K562 (cell line): ENCODE data around the gene ENDOU. TPM values are rescaled to one million over a fixed set of nuclear protein-coding genes. Genes with fewer than 3 reads are reported as not detected.

Experiments
- DPF2 ChIP-seq: fragments of 450-650 bp; IDR thresholded peaks from 2 replicates; pipeline ENCODE4 v1.6.1; 2016
- FOSL1 ChIP-seq: fragments of 200-800 bp; sonication (Bioruptor generic); conservative IDR thresholded peaks from 2 replicates; pipeline ENCODE4 v1.6.1; 2016; ENCODE audit warnings: missing genetic modification characterization, missing compliant biosample characterization
- FOXK2 ChIP-seq, 2 experiments: fragments of 450-650 bp; IDR thresholded peaks in 1 of 2; conservative IDR thresholded peaks in 1 of 2; 2 replicates each; pipeline ENCODE4 v1.6.1; 2016; ENCODE audit warnings: low read depth in 2 of 2, mild to moderate bottlenecking in 1 of 2
- HDAC6 ChIP-seq: IDR thresholded peaks from 2 replicates; pipeline ENCODE4 v1.6.1; 2012; ENCODE audit warnings: low read depth, mild to moderate bottlenecking, control low read depth, inconsistent platforms, low read length, moderate library complexity
- HNRNPL ChIP-seq: fragments of 200-400 bp; formaldehyde crosslinking; IDR thresholded peaks from 2 replicates; pipeline ENCODE4 v1.6.1; 2017; ENCODE audit warnings: low read depth, mild to moderate bottlenecking, low read length
- KAT8 ChIP-seq: fragments of 450-650 bp; IDR thresholded peaks from 2 replicates; pipeline ENCODE4 v1.6.1; 2016; ENCODE audit warnings: low read depth, mild to moderate bottlenecking
- MCM2 ChIP-seq: fragments of 450-650 bp; IDR thresholded peaks from 2 replicates; pipeline ENCODE4 v1.6.1; 2017; ENCODE audit warnings: low read depth, mild to moderate bottlenecking
- MEF2A ChIP-seq: IDR thresholded peaks from 2 replicates; pipeline ENCODE4 v1.6.1; 2011; ENCODE audit warnings: low read depth, mild to moderate bottlenecking, low read length, moderate library complexity; ENCODE audit not compliant: control insufficient read depth
- MGA ChIP-seq: fragments of 450-650 bp; IDR thresholded peaks from 2 replicates; pipeline ENCODE4 v1.6.1; 2016; ENCODE audit warnings: mild to moderate bottlenecking, moderate library complexity
- MIER1 ChIP-seq: fragments of 450-650 bp; IDR thresholded peaks from 2 replicates; pipeline ENCODE4 v1.6.1; 2016; ENCODE audit warnings: antibody characterized with exemption, mild to moderate bottlenecking, low read depth
- NCOR1 ChIP-seq: fragments of 450-650 bp; IDR thresholded peaks from 2 replicates; pipeline ENCODE4 v1.6.1; 2016; ENCODE audit warnings: mild to moderate bottlenecking, moderate library complexity
- RBFOX2 ChIP-seq: fragments of 200-400 bp; formaldehyde crosslinking; IDR thresholded peaks from 2 replicates; pipeline ENCODE4 v1.6.1; 2017; ENCODE audit warnings: low read depth, mild to moderate bottlenecking, low read length, moderate library complexity
- RFX5 ChIP-seq: IDR thresholded peaks from 2 replicates; pipeline ENCODE4 v1.6.1; 2011; ENCODE audit warnings: low read depth, mild to moderate bottlenecking, improper control_type of control experiment, low read length
- SMARCA5 ChIP-seq: fragments of 450-650 bp; IDR thresholded peaks from 2 replicates; pipeline ENCODE4 v1.6.1; 2016
- SOX6 ChIP-seq: fragments of 450-650 bp; IDR thresholded peaks from 2 replicates; pipeline ENCODE4 v1.6.1; 2014; ENCODE audit warnings: mild to moderate bottlenecking
- STAG1 ChIP-seq: sonication (generic); formaldehyde crosslinking; IDR thresholded peaks from 2 replicates; pipeline ENCODE4 v1.5.0; 2020; ENCODE audit warnings: missing genetic modification reagents, borderline replicate concordance
- TAL1 ChIP-seq: fragments of 450-650 bp; IDR thresholded peaks from 2 replicates; pipeline ENCODE4 v1.6.1; 2016; ENCODE audit warnings: mild to moderate bottlenecking
- polyA plus RNA-seq, 8 experiments: library from polyadenylated mRNA; depleted of rRNA in 4 of 8; stranded (reverse) in 5 of 8; unstranded in 3 of 8; fragments of >200 nt; fragmentation: Nextera tagmentation in 2 of 8; fragmentation: Illumina TruSeq in 1 of 8; extraction: Ambion mirVana in 2 of 8; extraction: Trizol in 1 of 8; gene quantifications; 2 replicates each; pipeline versions ENCODE4 v1.2.1 to v1.2.3, GENCODE V29; 2011 to 2014; ENCODE audit warnings: inconsistent platforms in 1 of 8, missing spikeins in 1 of 8
- total RNA-seq, 7 experiments: library from RNA; depleted of rRNA in 6 of 7; stranded (reverse); fragments of >200 nt in 6 of 7; fragmentation: Illumina TruSeq in 2 of 7; extraction: Trizol in 2 of 7; gene quantifications; 2 replicates each; pipeline versions ENCODE4 v1.2.1 to v1.2.3, GENCODE V29; 2011 to 2021; ENCODE audit warnings: low replicate concordance in 1 of 7
- TF ChIP-seq, protein P1 (sequence below): sonication (generic); formaldehyde crosslinking; IDR thresholded peaks from 2 replicates; pipeline ENCODE4 v1.8.1; 2023; ENCODE audit warnings: mild to moderate bottlenecking, missing genetic modification reagents

The ENDOU gene
- total and polyA plus RNA-seq, 9 of the 15 experiments (the other 6 are each of a cell fraction or from before 2014, with no cell fraction given) = 0.03 TPM; not detected in 8

DNA sequence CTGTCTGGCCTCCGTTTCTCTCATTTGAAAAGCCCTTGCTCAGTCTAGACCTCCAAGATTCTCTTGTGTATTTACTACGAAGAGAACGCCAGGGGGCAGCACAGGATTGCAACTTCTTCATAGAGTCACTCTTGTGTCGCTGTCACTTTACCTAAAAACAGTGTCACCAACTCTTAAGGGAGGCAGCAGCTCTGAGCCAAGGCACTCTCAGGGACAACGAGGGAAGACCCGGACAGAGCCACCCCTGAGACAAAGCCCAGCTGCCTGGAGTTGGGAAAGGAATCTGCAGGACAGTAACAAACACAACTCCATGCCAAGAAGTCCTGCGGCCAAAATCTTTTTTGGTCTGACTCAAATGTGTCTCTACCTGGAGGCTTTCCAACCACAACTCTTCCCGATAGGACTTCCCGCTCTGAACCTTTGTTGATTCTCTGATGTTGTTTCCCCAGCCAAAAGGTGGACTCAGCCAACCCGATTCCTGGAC lies 9.9 kb downstream of the ENDOU start (continued):
- TF ChIP-seq RBFOX2 (no peak), HNRNPL (no peak), STAG1 (CRISPR knock-in tag) (peak; percentile 82; the same call in 1 of the 2 replicates), SOX6 (no peak), MCM2 (no peak), DPF2 (no peak), SMARCA5 (no peak), MEF2A (no peak), HDAC6 (no peak), FOXK2 (conservative IDR thresholded peaks at IDR 0.05 in 1 of 2, IDR thresholded peaks at IDR 0.05 in 1 of 2; ENCODE audit: low read depth in 2 of 2) (peak; percentile 49 to 69; a peak in 3 of 4 replicates), NCOR1 (no peak), TAL1 (no peak), KAT8 (no peak), FOSL1 (no peak), MGA (no peak), MIER1 (no peak), RFX5 (no peak)
- TF ChIP-seq, protein P1, sequence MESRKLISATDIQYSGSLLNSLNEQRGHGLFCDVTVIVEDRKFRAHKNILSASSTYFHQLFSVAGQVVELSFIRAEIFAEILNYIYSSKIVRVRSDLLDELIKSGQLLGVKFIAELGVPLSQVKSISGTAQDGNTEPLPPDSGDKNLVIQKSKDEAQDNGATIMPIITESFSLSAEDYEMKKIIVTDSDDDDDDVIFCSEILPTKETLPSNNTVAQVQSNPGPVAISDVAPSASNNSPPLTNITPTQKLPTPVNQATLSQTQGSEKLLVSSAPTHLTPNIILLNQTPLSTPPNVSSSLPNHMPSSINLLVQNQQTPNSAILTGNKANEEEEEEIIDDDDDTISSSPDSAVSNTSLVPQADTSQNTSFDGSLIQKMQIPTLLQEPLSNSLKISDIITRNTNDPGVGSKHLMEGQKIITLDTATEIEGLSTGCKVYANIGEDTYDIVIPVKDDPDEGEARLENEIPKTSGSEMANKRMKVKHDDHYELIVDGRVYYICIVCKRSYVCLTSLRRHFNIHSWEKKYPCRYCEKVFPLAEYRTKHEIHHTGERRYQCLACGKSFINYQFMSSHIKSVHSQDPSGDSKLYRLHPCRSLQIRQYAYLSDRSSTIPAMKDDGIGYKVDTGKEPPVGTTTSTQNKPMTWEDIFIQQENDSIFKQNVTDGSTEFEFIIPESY = no peak
